Esophagus muscularis mucosa (tissue), 4 donors: ENCODE data around the gene KYNU. TPM values are rescaled to one million over a fixed set of nuclear protein-coding genes. Genes with fewer than 3 reads are reported as not detected.

Source experiments
- DNase-seq: peaks from one replicate; pipeline ENCODE4 v3.0.0-alpha.2; 2017; ENCODE audit errors: extremely low spot score
- H3K27ac ChIP-seq, 4 donors: fragments of 200-600 bp; sonication (generic); replicated peaks in 1 of 4; 1 replicate in 3 of 4; 2 replicates in 1 of 4; pipeline ENCODE4 v1.5.1; 2016 to 2019; ENCODE audit warnings: mild to moderate bottlenecking in 1 of 4
- H3K27me3 ChIP-seq, 4 donors: fragments of 200-600 bp; sonication (generic); one replicate each; pipeline versions ENCODE4 v1.5.1 to v1.6.0; 2016 to 2019
- H3K36me3 ChIP-seq, 4 donors: fragments of 200-600 bp; sonication (generic); one replicate each; pipeline ENCODE4 v1.5.1; 2016 to 2019
- H3K4me1 ChIP-seq, 4 donors: fragments of 200-600 bp; sonication (generic); one replicate each; pipeline ENCODE4 v1.5.1; 2016 to 2019
- H3K4me3 ChIP-seq, 4 donors: fragments of 200-600 bp; sonication (generic); 1 replicate in 2 of 4; 2 replicates in 2 of 4; pipeline ENCODE4 v1.5.1; 2016 to 2019; ENCODE audit warnings: mild to moderate bottlenecking in 4 of 4, moderate library complexity in 1 of 4
- H3K9me3 ChIP-seq, 4 donors: fragments of 200-600 bp; sonication (generic); 1 replicate in 3 of 4; 2 replicates in 1 of 4; pipeline ENCODE4 v1.5.1; 2016 to 2019
- EP300 ChIP-seq: sonication (generic); formaldehyde crosslinking; IDR thresholded peaks from one replicate; pipeline ENCODE4 v1.6.1; 2017; ENCODE audit warnings: antibody characterized with exemption
- POLR2A ChIP-seq: fragments of 450-650 bp; IDR thresholded peaks from one replicate; pipeline ENCODE4 v1.6.1; 2017; ENCODE audit warnings: antibody characterized with exemption, moderate library complexity, mild to moderate bottlenecking, low read depth
- POLR2AphosphoS5 ChIP-seq, 2 donors: sonication (generic); formaldehyde crosslinking; IDR thresholded peaks; one replicate each; pipeline ENCODE4 v1.6.1; 2017; ENCODE audit warnings: antibody characterized with exemption in 2 of 2
- WGBS: methylation state at CpG from one replicate; pipeline ENCODE4 v1.1.5; 2018; 5-methylcytosine and 5-hydroxymethylcytosine counted together
- intact Hi-C: fragments of 100-400 bp; cut with DNase I; formaldehyde crosslinking; loops from one replicate; pipeline ENCODE4 v1.15.1; 2023
- total RNA-seq, 4 donors: library from RNA; depleted of rRNA; stranded (reverse); fragments of >200 nt; gene quantifications; one replicate each; pipeline versions ENCODE4 v1.1.0 to v1.2.1, GENCODE V29; 2016
- TF ChIP-seq, protein P1 (sequence below), 3 experiments: fragments of 200-600 bp in 2 of 3; fragments of 450-650 bp in 1 of 3; sonication (generic) in 2 of 3; IDR thresholded peaks; one replicate each; pipeline ENCODE4 v1.5.1; 2017 to 2019; ENCODE audit warnings: antibody characterized with exemption in 3 of 3, mild to moderate bottlenecking in 2 of 3, moderate library complexity in 1 of 3

The KYNU gene
- total RNA-seq, 4 donors from 2014 or later, result 1.2 to 9.4 (median 3.9) TPM

DNA sequence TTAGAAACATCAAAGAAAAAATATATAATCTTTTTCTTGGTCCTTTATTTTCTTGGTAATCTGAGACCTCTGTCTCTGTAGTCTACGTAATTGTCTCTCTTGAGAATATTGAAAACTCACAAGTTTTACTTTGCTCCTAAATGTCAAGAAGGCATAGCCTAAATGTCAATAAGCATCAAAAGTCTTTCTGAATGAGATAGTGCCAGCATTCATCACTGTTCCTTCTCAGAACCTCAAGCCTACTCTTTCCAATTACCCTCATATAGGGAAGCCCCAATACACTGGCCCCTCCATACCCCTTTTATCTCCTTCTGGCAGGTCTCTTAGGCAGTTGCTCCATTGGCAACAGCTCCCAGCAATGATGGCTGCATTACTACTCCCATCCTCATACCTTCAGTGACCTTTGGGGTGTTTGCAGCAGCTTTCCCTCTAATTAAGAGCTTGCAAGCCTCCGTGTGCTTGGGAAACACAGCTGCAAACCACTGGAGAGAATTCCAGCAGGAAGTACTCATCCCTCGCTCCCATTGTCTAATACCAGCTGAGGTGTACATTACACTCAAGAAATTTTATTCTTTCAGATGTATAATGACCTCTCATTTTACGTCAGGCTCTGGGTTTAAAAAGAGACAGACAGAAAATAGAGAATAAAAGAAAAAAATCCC, 95.8 kb downstream of the KYNU start:
- Histone ChIP-seq H3K27me3 (no peaks in the 10 kb centered on the region), H3K4me1 (no peaks in the 10 kb centered on the region), H3K4me3 (no peak overlapping the region), H3K27ac (no peak overlapping the region), H3K9me3 (no peaks in the 10 kb centered on the region), H3K36me3 (no peaks in the 10 kb centered on the region)
- TF ChIP-seq, protein P1, sequence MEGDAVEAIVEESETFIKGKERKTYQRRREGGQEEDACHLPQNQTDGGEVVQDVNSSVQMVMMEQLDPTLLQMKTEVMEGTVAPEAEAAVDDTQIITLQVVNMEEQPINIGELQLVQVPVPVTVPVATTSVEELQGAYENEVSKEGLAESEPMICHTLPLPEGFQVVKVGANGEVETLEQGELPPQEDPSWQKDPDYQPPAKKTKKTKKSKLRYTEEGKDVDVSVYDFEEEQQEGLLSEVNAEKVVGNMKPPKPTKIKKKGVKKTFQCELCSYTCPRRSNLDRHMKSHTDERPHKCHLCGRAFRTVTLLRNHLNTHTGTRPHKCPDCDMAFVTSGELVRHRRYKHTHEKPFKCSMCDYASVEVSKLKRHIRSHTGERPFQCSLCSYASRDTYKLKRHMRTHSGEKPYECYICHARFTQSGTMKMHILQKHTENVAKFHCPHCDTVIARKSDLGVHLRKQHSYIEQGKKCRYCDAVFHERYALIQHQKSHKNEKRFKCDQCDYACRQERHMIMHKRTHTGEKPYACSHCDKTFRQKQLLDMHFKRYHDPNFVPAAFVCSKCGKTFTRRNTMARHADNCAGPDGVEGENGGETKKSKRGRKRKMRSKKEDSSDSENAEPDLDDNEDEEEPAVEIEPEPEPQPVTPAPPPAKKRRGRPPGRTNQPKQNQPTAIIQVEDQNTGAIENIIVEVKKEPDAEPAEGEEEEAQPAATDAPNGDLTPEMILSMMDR (IDR thresholded peaks at IDR 0.05), result no peak
- TF ChIP-seq POLR2A (no peak), POLR2AphosphoS5 (IDR thresholded peaks at IDR 0.05) (no peak), EP300 (no peak)
- WGBS, result 72% methylated on average over 4 of the region's 4 CpGs
- intact Hi-C loops, result no loop called here
- DNase-seq, result no peak

- no peak for DNase-seq
Observed at GRCh38 chr2:142973822-142974207, 96.4 kb downstream of the KYNU start.

GRCh38 chr2:142974288-142975024, 97.0 kb downstream of the KYNU start:
- H3K4me1 ChIP-seq, result no peaks in the 10 kb centered on the region
- H3K27me3 ChIP-seq, result no peaks in the 10 kb centered on the region
- DNase-seq, result no peak
- WGBS, result 63% methylated on average over 3 of the region's 3 CpGs
- no peak overlapping the region for H3K27ac ChIP-seq
- H3K36me3 ChIP-seq, result no peaks in the 10 kb centered on the region
- no peak for TF ChIP-seq POLR2A
- TF ChIP-seq, protein P1 (IDR thresholded peaks at IDR 0.05), result no peak
- no peak for TF ChIP-seq POLR2AphosphoS5 (IDR thresholded peaks at IDR 0.05)
- TF ChIP-seq EP300, result no peak
- H3K4me3 ChIP-seq, result no peak overlapping the region
- intact Hi-C loops, result no loop called here
- no peaks in the 10 kb centered on the region for H3K9me3 ChIP-seq

More at GRCh38 chr2:142973822-142974207, 96.4 kb downstream of the KYNU start:
- Histone ChIP-seq H3K4me1 (no peaks in the 10 kb centered on the region), H3K27me3 (no peaks in the 10 kb centered on the region), H3K27ac (no peak overlapping the region), H3K36me3 (no peaks in the 10 kb centered on the region), H3K4me3 (no peak overlapping the region), H3K9me3 (no peaks in the 10 kb centered on the region)
- no peak for TF ChIP-seq EP300
- no peak for TF ChIP-seq POLR2AphosphoS5 (IDR thresholded peaks at IDR 0.05)
- TF ChIP-seq, protein P1 (IDR thresholded peaks at IDR 0.05), result no peak
- TF ChIP-seq POLR2A, result no peak
- 59% methylated on average over 3 of the region's 4 CpGs for WGBS
- intact Hi-C loops, result no loop called here

GRCh38 chr2:142975239-142975638, 97.8 kb downstream of the KYNU start:
- Histone ChIP-seq H3K27ac (no peak overlapping the region), H3K27me3 (no peaks in the 10 kb centered on the region), H3K4me1 (no peaks in the 10 kb centered on the region), H3K9me3 (no peaks in the 10 kb centered on the region), H3K36me3 (no peaks in the 10 kb centered on the region), H3K4me3 (no peak overlapping the region)
- TF ChIP-seq POLR2A, result no peak
- intact Hi-C loops, result no loop called here
- 100% methylated on average over 1 of the region's 1 CpG for WGBS
- DNase-seq, result no peak

DNA sequence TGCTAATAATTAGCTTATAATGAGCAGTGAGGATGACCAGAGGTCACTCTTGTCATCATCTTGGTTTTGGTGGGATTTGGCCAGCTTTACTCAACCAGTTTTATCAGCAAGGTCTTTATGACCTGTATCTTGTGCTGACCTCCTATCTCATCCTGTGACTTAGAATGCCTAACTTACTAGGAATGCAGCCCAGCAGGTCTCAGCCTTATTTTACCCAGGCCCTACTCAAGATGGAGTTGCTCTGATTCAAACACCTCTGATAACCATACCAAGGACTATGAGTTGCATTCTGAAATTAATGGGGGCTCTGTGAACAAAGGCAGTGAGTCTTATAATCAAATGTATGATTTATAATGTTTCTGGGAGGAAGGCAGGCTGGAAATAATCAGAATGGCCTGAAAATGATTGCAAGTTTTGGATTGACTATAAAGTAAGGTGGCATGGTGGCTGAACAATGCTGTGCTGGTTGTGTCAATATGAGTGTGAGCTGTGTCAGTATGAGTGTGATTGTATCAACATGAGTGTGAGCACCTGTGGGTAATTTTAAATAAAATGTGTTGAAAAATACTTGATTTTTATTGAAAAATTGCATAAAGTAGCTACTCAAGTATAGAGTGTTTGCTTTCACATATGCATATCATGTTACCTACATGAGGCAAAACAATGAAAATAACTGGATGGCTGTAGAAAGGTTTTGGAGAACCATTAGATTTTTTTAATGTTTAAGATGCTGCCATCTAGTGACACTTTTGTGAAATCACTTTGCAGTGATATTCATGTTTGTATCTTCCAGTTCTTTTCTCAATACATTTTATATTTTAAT, 103.0 kb downstream of the KYNU start:
- TF ChIP-seq, protein P1 (IDR thresholded peaks at IDR 0.05), result peak; percentile 23 to 54 (median 37)
- TF ChIP-seq EP300, result no peak
- no peaks in the 10 kb centered on the region for H3K36me3 ChIP-seq
- no peaks in the 10 kb centered on the region for H3K4me1 ChIP-seq
- H3K27me3 ChIP-seq, result no peaks in the 10 kb centered on the region
- no peak for DNase-seq
- H3K9me3 ChIP-seq, result no peaks in the 10 kb centered on the region
- intact Hi-C loops, result loop anchor here (10.0 kb wide), 1 partner anchor 296 kb away; no protein-coding TSS in a partner anchor
- no peak overlapping the region for H3K27ac ChIP-seq
- no peak overlapping the region for H3K4me3 ChIP-seq
